H7 (cell line): ENCODE measurements around the gene DNAAF9. TPM values are rescaled to one million over a fixed set of nuclear protein-coding genes. Genes with fewer than 3 reads are reported as not detected.
A peak's percentile ranks its signal among the peaks of the same experiment; 100 is the strongest.
"Not testable (repeated sequence)": the region's sequence is repeated elsewhere in the genome, so short reads cannot be mapped to it uniquely, and the experiment has no call there.

Experiments
- DNase-seq: peaks from one replicate; pipeline ENCODE4 v3.0.0; 2012
- H3K27me3 ChIP-seq: 2 replicates; pipeline ENCODE4 v1.6.0; 2011; ENCODE audit warnings: mild to moderate bottlenecking, low read length; ENCODE audit not compliant: control insufficient read depth, insufficient read depth
- H3K36me3 ChIP-seq: replicated peaks from 2 replicates; pipeline ENCODE4 v1.5.1; 2011; ENCODE audit warnings: low read length; ENCODE audit not compliant: control insufficient read depth, insufficient read depth
- H3K4me3 ChIP-seq: 2 replicates; pipeline ENCODE4 v1.5.1; 2011; ENCODE audit warnings: low read depth, mild to moderate bottlenecking, control low read depth, low read length, moderate library complexity; ENCODE audit not compliant: insufficient read depth
- total RNA-seq: library from RNA; depleted of rRNA; stranded (reverse); fragments of >200 nt; shearing (Covaris generic); gene quantifications from 2 replicates; pipeline ENCODE4 v1.2.3, GENCODE V29; 2014; rRNA removed

The DNAAF9 gene
- 3.3 and 5.3 TPM in 2 replicates for total RNA-seq

DNA sequence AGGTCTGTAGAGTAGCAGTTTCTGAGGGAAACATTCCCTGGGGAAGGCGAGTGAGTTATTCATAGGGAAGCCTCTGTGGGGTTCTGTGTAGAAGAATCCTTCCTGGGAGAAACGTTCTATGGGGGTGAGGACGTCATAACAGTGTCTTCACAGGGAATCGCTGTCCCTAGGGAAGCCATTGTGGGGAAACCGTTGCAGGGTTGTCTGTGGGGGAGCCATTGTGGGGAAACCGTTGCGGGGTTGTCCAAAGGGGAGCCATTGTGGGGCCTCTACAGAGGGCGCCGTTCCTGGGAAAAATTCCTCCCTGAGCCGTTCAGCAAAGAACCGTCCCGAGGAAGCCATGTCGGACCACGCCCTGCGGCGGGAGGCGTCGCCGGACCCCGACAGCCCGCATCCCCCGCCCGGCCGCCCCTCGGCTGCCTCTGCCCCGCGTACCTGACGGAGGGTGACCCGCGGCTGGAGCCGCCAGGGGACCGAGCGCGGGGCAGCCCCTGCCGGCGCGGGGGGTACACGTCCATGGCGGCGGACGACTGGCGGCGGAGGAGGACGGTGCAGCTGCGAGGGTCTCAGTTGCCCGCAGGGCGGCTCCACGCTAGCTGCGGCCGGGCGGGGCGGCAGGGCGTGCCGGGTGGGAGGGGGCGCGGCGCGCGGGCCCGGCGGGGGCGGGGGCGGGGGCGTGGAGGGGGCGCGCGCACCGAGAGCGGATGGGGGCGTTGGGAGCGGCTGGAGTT is at the start of gene DNAAF9:
Gene DNAAF9 (minus strand): TSS at position 630 of the 731 bp plus-strand sequence. CDS start 112 bp downstream, at position 518.
- H3K27me3 ChIP-seq, result peaks cover 8% of the 10 kb centered on the region; the same call in 1 of the 2 replicates
- DNase-seq, result peak; percentile 90
- peak within 1 kb of the TSS; percentile 76 for H3K4me3 ChIP-seq
- H3K36me3 ChIP-seq, result no peaks in the 10 kb centered on the region

DNA sequence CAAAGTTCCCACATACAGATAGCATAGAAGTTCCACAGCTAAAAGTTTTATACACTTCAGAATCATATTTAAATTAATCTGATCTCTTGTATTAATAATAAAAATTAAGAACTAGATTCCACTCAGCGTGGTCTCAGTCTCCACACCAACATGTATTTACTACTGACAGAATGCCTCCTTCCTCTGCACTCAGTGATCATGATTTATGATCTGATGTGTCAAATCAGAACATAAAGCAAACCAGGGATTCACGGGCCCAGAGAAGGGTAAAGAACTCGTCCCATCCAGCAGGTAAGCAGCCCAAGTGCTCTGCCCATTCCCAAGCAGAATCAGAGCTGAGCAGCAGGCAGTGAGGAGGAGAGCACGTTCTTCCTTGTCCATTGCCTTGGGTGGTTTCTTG is 49.2 kb upstream of the DNAAF9 start:
- Histone ChIP-seq H3K27me3 (no peaks in the 10 kb centered on the region), H3K4me3 (no peak overlapping the region), H3K36me3 (no peaks in the 10 kb centered on the region)
- DNase-seq, result no peak

DNA sequence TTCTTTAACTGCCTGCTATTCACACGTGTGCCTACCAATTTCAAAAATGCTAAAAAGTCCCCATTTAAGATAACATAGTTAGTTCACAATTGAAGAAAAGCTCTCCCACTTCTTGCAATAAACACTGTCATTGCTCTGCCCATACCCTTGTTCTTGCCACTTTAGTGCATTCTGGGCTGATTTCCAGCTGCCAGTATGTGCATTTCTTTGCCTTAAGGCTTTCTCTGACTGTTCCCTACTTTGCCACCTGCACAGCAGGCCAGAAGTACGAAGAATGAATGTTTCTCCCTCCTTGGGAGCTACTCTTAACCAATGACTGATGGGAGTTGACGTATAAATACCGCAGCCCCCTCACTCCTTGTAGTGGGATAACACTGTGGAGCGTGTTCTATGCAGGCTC is 47.4 kb upstream of the DNAAF9 start:
- Histone ChIP-seq H3K4me3 (no peak overlapping the region), H3K27me3 (no peaks in the 10 kb centered on the region), H3K36me3 (no peaks in the 10 kb centered on the region)
- DNase-seq, result no peak

GRCh38 chr20:3452690-3453089 is 45.2 kb upstream of the DNAAF9 start:
- DNase-seq, result no peak
- Histone ChIP-seq H3K36me3 (no peaks in the 10 kb centered on the region), H3K4me3 (no peak overlapping the region), H3K27me3 (no peaks in the 10 kb centered on the region)

GRCh38 chr20:3452136-3452535 is 44.7 kb upstream of the DNAAF9 start:
- Histone ChIP-seq H3K27me3 (no peaks in the 10 kb centered on the region), H3K36me3 (no peaks in the 10 kb centered on the region), H3K4me3 (no peak overlapping the region)
- no peak for DNase-seq

GRCh38 chr20:3449319-3449718 is 41.9 kb upstream of the DNAAF9 start:
- no peak for DNase-seq
- Histone ChIP-seq H3K36me3 (no peaks in the 10 kb centered on the region), H3K27me3 (no peaks in the 10 kb centered on the region), H3K4me3 (no peak overlapping the region)

DNA sequence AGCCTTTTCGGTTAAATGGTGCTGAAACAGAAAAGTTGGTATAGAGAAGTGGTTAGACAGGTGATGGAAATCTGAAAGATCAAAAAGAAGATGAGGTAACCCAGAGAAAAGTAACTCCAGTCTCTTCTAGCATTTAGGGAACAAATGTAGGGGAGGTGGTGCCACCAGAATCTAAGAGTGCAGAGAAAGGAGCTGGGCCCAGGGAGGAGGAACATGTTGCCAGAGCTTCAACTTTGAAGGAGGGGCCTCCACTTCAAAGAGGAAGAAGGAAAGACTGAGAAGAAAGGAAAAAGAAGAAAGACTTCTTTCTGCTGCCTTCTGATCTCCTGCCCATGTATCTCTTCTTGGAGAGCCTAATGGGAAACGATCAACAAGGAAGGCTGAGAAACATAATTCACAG is 39.9 kb upstream of the DNAAF9 start:
- Histone ChIP-seq H3K36me3 (no peaks in the 10 kb centered on the region), H3K27me3 (no peaks in the 10 kb centered on the region), H3K4me3 (no peak overlapping the region)
- no peak for DNase-seq

DNA sequence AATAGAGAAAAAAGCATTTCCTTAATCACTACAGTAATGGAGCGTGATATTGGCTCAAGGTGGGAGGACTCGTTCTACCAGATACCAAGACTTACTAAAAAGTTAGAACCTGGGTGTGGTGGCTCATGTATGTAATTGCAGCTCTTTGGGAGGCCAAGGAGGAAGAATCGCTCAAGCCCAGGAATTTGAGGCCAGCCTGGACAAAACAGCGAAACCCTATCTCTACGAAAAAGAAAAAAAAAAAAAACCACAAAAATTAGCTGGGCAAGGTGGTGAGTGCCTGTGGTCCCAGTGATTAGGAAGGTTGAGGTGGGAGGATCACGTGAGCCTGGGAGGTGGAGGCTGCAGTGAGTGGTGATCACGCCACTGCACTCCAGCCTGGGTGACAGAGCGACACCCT is 39.3 kb upstream of the DNAAF9 start:
- Histone ChIP-seq H3K36me3 (no peaks in the 10 kb centered on the region), H3K4me3 (no peak overlapping the region), H3K27me3 (no peaks in the 10 kb centered on the region)
- no peak for DNase-seq

DNA sequence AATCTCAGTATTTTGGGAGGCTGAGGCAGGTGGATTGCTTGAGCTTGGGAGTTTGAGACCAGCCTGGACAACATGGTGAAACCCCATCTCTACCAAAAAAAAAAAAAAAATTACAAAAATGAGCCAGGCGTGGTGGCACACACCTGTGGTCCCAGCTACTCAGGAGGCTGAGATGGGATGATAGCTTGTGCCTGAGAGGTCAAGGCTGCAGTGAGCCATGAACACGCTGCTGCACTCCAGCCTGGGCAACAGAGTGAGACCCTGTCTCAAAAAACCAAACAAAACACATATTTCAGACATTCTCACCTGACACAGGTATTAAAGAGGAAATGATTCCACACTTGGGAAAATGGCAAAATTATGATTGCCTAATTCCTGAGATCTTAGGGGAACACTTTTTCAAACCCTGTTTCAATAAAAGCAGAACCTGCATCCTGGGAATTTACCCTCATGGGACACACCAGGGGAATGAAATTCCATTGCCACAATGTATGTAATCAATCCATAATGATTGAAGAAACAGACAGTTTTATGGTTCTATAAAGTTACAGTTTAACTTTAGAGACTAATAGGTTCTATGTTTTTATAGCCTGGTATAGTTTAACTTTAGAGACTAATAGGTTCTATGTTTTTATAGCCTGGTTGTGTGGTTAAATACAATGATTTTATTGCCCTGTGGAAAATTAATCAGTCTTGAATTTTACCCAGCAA is 29.6 kb upstream of the DNAAF9 start:
- Histone ChIP-seq H3K27me3 (no peaks in the 10 kb centered on the region), H3K4me3 (no peak overlapping the region), H3K36me3 (no peaks in the 10 kb centered on the region)
- DNase-seq, result no peak

- Histone ChIP-seq H3K36me3 (no peaks in the 10 kb centered on the region), H3K4me3 (no peak overlapping the region), H3K27me3 (no peaks in the 10 kb centered on the region)
- DNase-seq, result no peak
Observed at GRCh38 chr20:3434232-3434631, 26.8 kb upstream of the DNAAF9 start.

- no peak overlapping the region for H3K4me3 ChIP-seq
- H3K36me3 ChIP-seq, result no peaks in the 10 kb centered on the region
- no peak for DNase-seq
- no peaks in the 10 kb centered on the region for H3K27me3 ChIP-seq
Observed at GRCh38 chr20:3433744-3434143, 26.3 kb upstream of the DNAAF9 start.

DNA sequence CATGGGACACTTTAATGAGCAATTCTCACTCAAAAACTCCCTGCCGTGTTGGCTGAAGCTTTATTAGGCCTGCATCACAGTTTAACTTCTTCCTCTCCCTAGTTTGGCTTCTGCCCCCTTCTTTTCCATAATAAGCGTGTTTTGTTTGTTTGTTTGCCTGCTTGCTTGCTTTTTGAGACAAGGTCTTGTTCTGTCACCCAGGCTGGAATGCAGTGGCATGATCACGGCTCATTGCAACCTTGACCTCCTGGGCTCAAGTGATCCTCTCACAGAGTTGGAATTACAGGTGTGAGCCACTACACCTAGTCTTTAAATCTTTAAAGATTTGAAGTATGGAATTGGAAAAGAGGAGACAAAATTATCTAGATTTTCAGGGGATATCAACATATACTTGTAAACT is 25.4 kb upstream of the DNAAF9 start:
- Histone ChIP-seq H3K36me3 (no peaks in the 10 kb centered on the region), H3K4me3 (no peak overlapping the region), H3K27me3 (no peaks in the 10 kb centered on the region)
- DNase-seq, result no peak

DNA sequence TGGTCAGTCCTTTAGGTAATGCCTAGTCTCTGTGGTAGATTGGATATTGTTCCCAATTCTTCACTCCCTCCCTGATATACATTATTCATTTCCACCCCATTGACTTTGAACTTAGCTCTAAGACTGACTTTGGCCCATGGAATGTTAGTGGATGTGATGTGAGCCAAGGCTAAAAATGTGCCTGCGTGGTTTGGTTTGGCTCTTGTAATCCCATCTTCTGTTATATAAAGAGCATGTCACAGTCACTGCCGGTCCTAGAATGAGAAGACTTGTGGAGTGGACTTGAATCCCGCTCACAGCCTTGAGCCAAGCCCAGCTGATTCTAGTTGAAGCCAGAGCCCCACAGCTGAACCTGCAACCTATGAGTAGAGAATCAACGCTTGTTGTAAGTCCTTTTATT is 23.6 kb upstream of the DNAAF9 start:
- H3K4me3 ChIP-seq, result no peak overlapping the region
- no peaks in the 10 kb centered on the region for H3K36me3 ChIP-seq
- no peak for DNase-seq
- no peaks in the 10 kb centered on the region for H3K27me3 ChIP-seq

DNA sequence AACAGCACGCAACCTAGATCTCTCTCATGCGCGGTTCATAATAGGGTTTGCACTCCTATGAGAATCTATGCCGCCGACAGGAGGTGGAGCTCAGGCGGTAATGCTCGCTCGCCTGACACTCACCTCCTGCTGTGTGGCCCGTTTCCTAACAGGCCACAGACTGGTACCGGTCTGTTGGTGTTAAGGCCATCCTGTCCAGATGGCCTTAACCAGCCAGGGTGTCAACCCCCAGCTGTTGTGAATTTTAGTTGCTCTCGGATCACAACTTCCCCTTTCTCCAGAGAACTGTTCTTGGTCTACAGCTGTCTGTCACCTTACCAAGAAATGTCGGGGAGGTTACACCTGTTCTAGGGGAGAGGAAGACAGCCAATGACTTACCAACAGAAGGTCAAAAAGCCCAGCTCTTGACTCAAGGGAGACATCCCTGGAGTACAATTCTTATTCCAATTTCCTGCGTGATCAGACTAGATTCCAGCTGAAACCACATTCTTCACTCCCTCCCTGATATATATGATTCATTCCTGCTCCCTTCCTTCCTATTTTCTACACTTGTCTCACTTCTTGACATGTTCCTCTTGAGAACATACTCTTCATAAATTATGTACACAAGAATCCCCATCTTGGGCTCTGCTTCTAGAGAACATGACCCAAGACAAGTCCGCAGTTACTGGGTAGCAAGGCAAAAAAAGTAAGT is 23.1 kb upstream of the DNAAF9 start:
- H3K36me3 ChIP-seq, result no peaks in the 10 kb centered on the region
- DNase-seq, result no peak
- H3K4me3 ChIP-seq, result no peak overlapping the region
- no peaks in the 10 kb centered on the region for H3K27me3 ChIP-seq

DNA sequence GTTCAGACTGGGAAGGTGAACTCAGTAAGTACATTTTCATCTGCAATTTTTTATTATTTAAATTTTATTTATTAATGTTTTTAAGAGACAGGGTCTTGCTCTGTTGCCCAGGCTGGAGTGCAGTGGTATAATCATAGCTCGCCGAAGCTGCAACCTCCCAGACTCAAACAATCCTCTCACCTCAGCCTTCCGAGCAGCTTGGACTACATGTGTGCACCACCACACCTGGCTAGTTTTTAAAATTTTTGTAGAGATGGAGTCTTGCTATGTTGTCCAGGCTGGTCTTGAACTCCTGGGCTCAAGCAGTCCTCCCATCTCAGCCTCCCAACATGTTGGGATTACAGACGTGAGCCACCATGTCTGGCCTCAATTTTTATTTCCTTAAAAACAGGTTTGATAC is 19.3 kb upstream of the DNAAF9 start:
- not testable (repeated sequence) for H3K4me3 ChIP-seq, H3K36me3 ChIP-seq, DNase-seq, H3K27me3 ChIP-seq
